OCI-LY1 (cell line): ENCODE results near the gene MAX.

Experiments used
- H2AFZ ChIP-seq: fragments of 200-600 bp; sonication (generic), shearing (Covaris generic); 2 replicates; pipeline ENCODE4 v1.6.0; 2014; ENCODE audit warnings: antibody characterized with exemption, mild to moderate bottlenecking, low read length
- H3F3A ChIP-seq: fragments of 200-600 bp; sonication (generic), shearing (Covaris generic); 2 replicates; pipeline ENCODE4 v1.6.0; 2014; ENCODE audit warnings: mild to moderate bottlenecking, antibody characterized with exemption, low read length, moderate library complexity; ENCODE audit not compliant: insufficient read depth
- H3K27ac ChIP-seq: fragments of 200-600 bp; sonication (generic); 2 replicates; pipeline ENCODE4 v1.5.1; 2014; ENCODE audit warnings: low read length, mixed run types, mild to moderate bottlenecking, low read depth; ENCODE audit not compliant: poor library complexity, severe bottlenecking
- H3K27me3 ChIP-seq: fragments of 200-600 bp; sonication (generic); 2 replicates; pipeline ENCODE4 v1.6.0; 2014; ENCODE audit warnings: antibody characterized with exemption, mild to moderate bottlenecking, low read length, moderate library complexity; ENCODE audit not compliant: insufficient read depth
- H3K36me3 ChIP-seq: fragments of 200-600 bp; sonication (generic); 2 replicates; pipeline ENCODE4 v1.6.1; 2014; ENCODE audit warnings: mild to moderate bottlenecking, antibody characterized with exemption, low read length, moderate library complexity, mixed read lengths; ENCODE audit not compliant: insufficient read depth
- H3K4me1 ChIP-seq: fragments of 200-600 bp; sonication (generic); 2 replicates; pipeline ENCODE4 v1.5.1; 2014; ENCODE audit warnings: mild to moderate bottlenecking, low read length, moderate library complexity; ENCODE audit not compliant: insufficient read depth, severe bottlenecking
- H3K4me2 ChIP-seq: fragments of 200-600 bp; sonication (generic), shearing (Covaris generic); 2 replicates; pipeline ENCODE4 v1.6.1; 2014; ENCODE audit warnings: low read length
- H3K4me3 ChIP-seq: fragments of 200-600 bp; sonication (generic); 2 replicates; pipeline ENCODE4 v1.5.1; 2014; ENCODE audit warnings: low read length, low read depth, mild to moderate bottlenecking, mixed read lengths; ENCODE audit not compliant: poor library complexity, severe bottlenecking
- H3K79me2 ChIP-seq: fragments of 200-600 bp; shearing (Covaris generic); 2 replicates; pipeline ENCODE4 v1.6.1; 2016; ENCODE audit warnings: mixed run types, low read length, mixed read lengths; ENCODE audit not compliant: insufficient read depth
- H3K9ac ChIP-seq: fragments of 200-600 bp; sonication (generic), shearing (Covaris generic); 2 replicates; pipeline ENCODE4 v1.6.1; 2014; ENCODE audit warnings: mild to moderate bottlenecking, low read length, mixed read lengths
- H3K9me2 ChIP-seq: fragments of 200-600 bp; sonication (generic), shearing (Covaris generic); 2 replicates; pipeline ENCODE4 v1.6.1; 2014; ENCODE audit warnings: low read depth, mild to moderate bottlenecking, low read length, mixed read lengths
- H3K9me3 ChIP-seq: fragments of 200-600 bp; shearing (Covaris generic); 2 replicates; pipeline ENCODE4 v1.6.1; 2014; ENCODE audit warnings: low read length, mixed read lengths
- H4K20me1 ChIP-seq: fragments of 200-600 bp; sonication (generic), shearing (Covaris generic); 2 replicates; pipeline ENCODE4 v1.6.0; 2016; ENCODE audit warnings: mild to moderate bottlenecking, low read length; ENCODE audit not compliant: insufficient read depth
- CTCF ChIP-seq: fragments of 200-600 bp; sonication (generic), shearing (Covaris generic); IDR thresholded peaks from 2 replicates; pipeline ENCODE4 v1.5.1; 2017; ENCODE audit warnings: mild to moderate bottlenecking, antibody characterized with exemption, low read length, moderate library complexity, mixed read lengths
- EZH2 ChIP-seq: fragments of 200-600 bp; sonication (generic), shearing (Covaris generic); IDR thresholded peaks from 2 replicates; pipeline ENCODE4 v1.8.0; 2017; ENCODE audit warnings: borderline replicate concordance, mixed run types, mild to moderate bottlenecking, antibody characterized with exemption, low read length, moderate library complexity, mixed read lengths

Gene MAX

GRCh38 chr14:65082930-65083329, 19.4 kb downstream of the MAX start:
- peaks cover 93% of the 10 kb centered on the region for H3K36me3 ChIP-seq
- no peaks in the 10 kb centered on the region for H3K27me3 ChIP-seq
- H3K27ac ChIP-seq, result no peak overlapping the region
- no peaks in the 10 kb centered on the region for H3F3A ChIP-seq
- H3K9me3 ChIP-seq, result peaks cover under 1% of the 10 kb centered on the region
- H3K4me2 ChIP-seq, result no peak overlapping the region
- H3K9ac ChIP-seq, result no peak overlapping the region
- H3K79me2 ChIP-seq, result no peaks in the 10 kb centered on the region
- no peaks in the 10 kb centered on the region for H3K4me1 ChIP-seq
- H2AFZ ChIP-seq, result no peak overlapping the region
- TF ChIP-seq CTCF (no peak), EZH2 (no peak)
- no peaks in the 10 kb centered on the region for H3K9me2 ChIP-seq
- H3K4me3 ChIP-seq, result no peak overlapping the region
- H4K20me1 ChIP-seq, result no peaks in the 10 kb centered on the region

GRCh38 chr14:65080960-65081747, 21.2 kb downstream of the MAX start:
- H3K9me2 ChIP-seq, result no peaks in the 10 kb centered on the region
- no peak overlapping the region for H3K4me2 ChIP-seq
- no peak overlapping the region for H3K27ac ChIP-seq
- H2AFZ ChIP-seq, result no peak overlapping the region
- TF ChIP-seq CTCF (no peak), EZH2 (no peak)
- no peak overlapping the region for H3K4me3 ChIP-seq
- H3K79me2 ChIP-seq, result no peaks in the 10 kb centered on the region
- no peaks in the 10 kb centered on the region for H3K27me3 ChIP-seq
- H3F3A ChIP-seq, result no peaks in the 10 kb centered on the region
- no peak overlapping the region for H3K9ac ChIP-seq
- no peaks in the 10 kb centered on the region for H3K9me3 ChIP-seq
- H4K20me1 ChIP-seq, result no peaks in the 10 kb centered on the region
- H3K36me3 ChIP-seq, result peaks cover 93% of the 10 kb centered on the region
- H3K4me1 ChIP-seq, result no peaks in the 10 kb centered on the region

- no peak for TF ChIP-seq CTCF
- no peak for TF ChIP-seq EZH2
- Histone ChIP-seq H3K27ac (no peak overlapping the region), H3K27me3 (no peaks in the 10 kb centered on the region), H3K9me2 (no peaks in the 10 kb centered on the region), H3F3A (no peaks in the 10 kb centered on the region), H3K36me3 (peaks cover 94% of the 10 kb centered on the region), H2AFZ (no peak overlapping the region), H4K20me1 (no peaks in the 10 kb centered on the region), H3K4me1 (no peaks in the 10 kb centered on the region), H3K4me3 (no peak overlapping the region), H3K79me2 (no peaks in the 10 kb centered on the region), H3K9me3 (no peaks in the 10 kb centered on the region), H3K9ac (no peak overlapping the region), H3K4me2 (no peak overlapping the region)
Measured at GRCh38 chr14:65079768-65080167, 22.5 kb downstream of the MAX start.
